T47D (cell line): ENCODE results near the gene HECTD1.
"Not testable (repeated sequence)": the region's sequence is repeated elsewhere in the genome, so short reads cannot be mapped to it uniquely, and the experiment has no call there.

Source experiments
- DNase-seq, 2 experiments: peaks; one replicate each; pipeline versions ENCODE4 v3.0.0 to v3.0.0-alpha.2; 2011 to 2012; ENCODE audit warnings: low read depth in 1 of 2, low spot score in 1 of 2
- JUND ChIP-seq: IDR thresholded peaks from 2 replicates; pipeline ENCODE4 v1.6.1; 2012; ENCODE audit warnings: low read depth
- in situ Hi-C: cut with HindIII; loops from 2 replicates; pipeline ENCODE4 v1.10.0; 2016; ENCODE audit warnings: low sequenced_read_pairs, low pct_unique_long_range_greater_than_20kb

HECTD1 gene

DNA sequence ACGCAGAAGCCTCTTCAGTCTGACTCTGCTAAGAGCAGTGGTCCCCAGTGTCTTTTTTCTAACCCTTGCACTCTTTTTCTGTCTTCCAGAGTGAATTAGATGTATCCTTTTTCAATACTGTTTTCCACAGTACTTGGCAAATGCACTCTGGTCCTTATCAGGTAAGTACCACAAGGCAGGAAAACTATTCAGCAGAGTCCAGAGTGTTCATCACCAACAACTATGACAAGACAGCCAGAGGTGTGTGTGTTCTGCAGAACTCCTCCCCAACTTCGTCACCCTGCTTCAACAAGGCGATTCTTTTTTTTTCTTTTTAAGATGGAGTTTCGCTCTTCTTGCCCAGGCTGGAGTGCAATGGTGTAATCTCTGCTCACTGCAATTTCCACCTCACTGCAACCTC lies 127.1 kb downstream of the HECTD1 start:
- no peak for TF ChIP-seq JUND
- in situ Hi-C loops: no loop called here
- DNase-seq: no peak

DNA sequence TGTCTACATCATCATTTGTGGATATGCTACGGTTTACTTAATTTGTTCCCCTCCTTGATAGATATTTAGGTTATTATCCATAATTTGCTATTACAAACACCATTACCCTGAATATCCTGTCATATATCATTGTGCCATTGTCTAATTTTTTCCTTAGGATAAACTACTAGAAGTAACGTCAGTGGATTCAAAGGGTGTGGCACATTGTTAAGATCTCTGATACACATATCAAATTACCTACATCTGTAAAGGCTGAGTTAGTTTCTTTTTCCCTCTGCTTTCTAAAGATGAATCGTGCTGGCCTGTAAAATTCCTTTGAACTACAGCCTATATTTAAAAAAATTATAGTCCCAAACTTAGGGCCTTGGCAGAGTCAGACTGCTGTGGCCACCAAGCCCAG lies 127.5 kb downstream of the HECTD1 start:
- DNase-seq: no peak
- in situ Hi-C loops: no loop called here
- no peak for TF ChIP-seq JUND

DNA sequence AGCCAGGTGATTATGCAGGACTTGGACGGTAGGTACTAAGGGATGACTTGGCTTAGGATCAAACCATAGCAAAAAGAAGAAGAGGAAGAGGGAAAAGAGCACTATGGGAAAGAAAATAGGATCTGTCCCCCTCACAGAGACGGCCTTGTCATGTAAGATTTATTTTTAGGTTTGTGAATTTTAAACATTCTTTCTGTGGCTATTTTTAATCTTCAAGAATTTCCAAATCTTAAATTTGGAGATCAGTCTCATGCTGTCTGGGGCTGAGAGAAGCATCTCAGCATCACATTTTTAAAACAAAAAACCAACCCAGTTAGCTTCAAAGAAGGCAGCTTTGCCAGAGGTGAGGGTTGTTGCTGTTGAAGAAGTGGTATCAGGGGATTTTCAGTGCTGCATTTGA lies 128.8 kb downstream of the HECTD1 start:
- in situ Hi-C loops: no loop called here
- TF ChIP-seq JUND: no peak
- DNase-seq: no peak

DNA sequence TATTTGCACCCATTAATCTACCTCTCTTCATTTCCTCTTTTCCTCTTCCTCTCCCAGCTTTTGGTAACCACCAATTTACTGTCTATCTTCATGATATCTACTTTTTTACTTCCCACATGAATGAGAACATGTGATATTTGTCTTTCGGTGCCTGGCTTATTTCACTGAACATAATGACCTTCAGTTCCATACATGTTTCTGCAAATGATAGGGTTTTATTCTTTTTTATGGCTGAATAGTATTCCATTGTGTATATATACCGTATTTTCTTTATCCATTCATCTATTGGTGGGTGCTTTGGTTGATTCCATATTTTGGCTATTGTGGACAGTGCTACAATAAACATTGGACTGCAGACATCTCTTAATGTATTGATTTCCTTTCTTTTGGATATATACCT lies 132.4 kb downstream of the HECTD1 start:
- no peak for DNase-seq
- TF ChIP-seq JUND: no peak
- in situ Hi-C loops: no loop called here

DNA sequence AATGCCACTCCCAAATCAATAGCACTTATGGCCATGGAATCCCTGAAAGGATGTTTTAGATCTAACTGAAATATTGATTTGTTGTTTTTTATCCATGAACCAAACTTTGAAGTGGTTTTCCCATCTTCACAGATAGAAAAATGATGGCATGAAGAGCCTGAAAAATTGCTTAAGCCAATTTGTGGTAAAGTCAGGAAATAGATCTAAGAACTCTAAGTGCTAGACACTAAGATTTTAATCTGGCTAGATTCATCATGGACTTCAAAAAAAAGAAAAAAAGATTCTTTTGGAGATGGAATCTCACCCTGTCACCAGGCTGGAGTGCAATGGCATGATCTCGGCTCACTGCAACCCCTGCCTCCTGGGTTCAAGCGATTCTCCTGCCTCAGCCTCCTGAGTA lies 136.4 kb downstream of the HECTD1 start:
- in situ Hi-C loops: no loop called here
- no peak for DNase-seq
- TF ChIP-seq JUND: no peak

DNA sequence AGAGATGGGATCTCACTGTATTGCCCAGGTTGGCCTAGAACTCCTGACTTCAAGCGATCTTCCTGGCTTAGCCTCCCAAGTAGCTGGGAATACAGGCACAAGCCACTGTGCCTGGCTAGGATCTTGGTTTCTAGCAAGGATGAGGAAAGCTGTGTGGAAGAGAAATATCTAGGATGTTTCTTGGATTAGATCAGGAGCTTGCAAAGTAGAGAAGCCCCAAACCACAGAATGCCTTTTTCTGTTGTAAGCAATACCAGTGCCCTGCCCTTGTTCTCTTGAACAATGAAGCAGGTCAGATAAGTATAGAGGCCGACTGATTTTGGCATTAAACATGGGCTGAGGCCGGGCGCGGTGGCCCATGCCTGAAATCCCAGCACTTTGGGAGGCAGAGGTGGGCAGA lies 137.2 kb downstream of the HECTD1 start:
- in situ Hi-C loops: no loop called here

DNA sequence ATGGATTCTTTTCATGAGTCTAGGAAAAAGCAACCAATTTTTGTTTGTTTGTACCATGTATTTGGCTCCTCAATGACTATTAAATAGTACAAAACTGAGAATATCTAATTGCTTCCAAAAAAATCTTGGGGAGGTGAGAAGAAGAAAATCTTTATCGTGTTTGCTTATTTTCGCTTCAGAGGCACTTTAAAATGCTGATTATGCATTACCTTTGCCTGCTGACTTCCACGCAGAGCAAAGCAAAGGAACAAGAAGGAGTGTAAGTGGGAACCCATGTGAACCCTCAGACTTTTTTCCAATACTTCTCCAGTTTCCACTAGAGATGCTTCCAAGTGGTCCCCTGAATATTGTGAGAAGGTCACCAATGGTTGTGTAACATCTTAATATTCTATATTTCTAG lies 138.2 kb downstream of the HECTD1 start:
- DNase-seq: no peak
- in situ Hi-C loops: no loop called here
- no peak for TF ChIP-seq JUND

More for the DNA sequence above, 137.2 kb downstream of the HECTD1 start:
- DNase-seq: no peak
- no peak for TF ChIP-seq JUND

DNA sequence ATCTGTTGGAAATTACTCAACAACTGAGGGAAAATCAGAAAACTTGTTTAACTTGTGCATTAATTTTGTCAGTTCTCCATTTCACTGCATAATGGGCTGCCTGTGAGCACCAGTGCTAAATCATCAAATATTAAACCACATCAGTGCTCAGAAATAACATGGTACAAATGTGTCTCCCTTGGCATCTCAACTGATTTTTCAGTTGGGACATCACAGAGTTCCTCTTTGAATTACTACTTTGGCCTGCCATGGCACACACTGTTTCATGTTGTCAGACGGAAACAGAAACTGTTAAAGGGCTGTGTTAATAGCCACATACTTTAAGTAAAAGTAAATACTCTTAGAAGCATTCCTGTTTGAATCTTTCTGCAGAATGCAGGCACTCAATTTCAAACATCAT lies 139.4 kb downstream of the HECTD1 start:
- in situ Hi-C loops: no loop called here
- TF ChIP-seq JUND: no peak
- DNase-seq: no peak

DNA sequence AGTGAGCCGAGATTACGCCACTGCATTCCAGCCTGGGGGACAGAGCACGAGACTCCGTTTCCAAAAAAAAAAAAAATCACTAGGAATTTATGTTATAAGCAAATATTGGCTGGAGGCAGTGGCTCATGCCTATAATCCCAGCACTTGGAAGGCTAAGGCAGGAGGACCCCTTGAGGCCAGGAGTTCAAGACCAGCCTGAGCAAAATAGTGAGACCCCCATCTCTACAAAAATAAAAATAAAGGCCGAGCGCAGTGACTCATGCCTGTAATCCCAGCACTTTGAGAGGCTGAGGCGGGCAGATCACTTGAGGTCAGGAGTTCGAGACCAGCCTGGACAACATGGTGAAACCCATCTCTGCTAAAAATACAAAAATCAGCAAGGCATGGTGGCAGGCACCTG lies 144.7 kb downstream of the HECTD1 start:
- in situ Hi-C loops, DNase-seq: not testable (repeated sequence)

DNA sequence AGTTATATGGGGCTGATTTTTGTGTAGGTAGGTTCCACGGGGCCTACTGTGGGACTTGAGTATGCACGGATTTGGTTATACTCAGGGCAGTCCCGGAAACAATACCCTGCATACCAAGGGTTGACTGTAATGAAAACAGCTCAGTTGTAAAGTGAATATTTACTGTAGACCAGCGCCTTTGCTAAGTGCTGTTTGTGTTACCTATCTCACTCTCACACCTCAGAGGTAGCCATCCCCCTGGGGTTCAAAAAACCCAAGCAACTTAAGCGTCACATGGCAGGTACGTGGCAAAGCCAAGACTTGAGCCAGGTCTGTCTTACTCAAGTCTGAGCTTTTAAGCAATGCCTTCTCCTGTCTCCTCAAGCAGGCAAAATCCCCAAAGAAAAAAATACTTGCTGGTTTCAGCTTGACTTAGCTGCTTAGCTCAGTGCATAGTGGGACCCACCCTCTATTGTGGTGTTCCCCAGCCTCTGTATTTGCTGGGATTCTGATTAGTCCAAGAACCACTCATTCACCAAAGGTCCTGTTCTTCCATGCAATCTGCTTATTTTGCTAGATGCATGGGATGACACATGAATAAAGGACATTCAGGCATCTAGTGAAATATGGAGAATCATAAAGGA lies 147.2 kb downstream of the HECTD1 start:
- no peak for TF ChIP-seq JUND
- DNase-seq: peak in 1 of 2 experiments; percentile 67
- in situ Hi-C loops: no loop called here

DNA sequence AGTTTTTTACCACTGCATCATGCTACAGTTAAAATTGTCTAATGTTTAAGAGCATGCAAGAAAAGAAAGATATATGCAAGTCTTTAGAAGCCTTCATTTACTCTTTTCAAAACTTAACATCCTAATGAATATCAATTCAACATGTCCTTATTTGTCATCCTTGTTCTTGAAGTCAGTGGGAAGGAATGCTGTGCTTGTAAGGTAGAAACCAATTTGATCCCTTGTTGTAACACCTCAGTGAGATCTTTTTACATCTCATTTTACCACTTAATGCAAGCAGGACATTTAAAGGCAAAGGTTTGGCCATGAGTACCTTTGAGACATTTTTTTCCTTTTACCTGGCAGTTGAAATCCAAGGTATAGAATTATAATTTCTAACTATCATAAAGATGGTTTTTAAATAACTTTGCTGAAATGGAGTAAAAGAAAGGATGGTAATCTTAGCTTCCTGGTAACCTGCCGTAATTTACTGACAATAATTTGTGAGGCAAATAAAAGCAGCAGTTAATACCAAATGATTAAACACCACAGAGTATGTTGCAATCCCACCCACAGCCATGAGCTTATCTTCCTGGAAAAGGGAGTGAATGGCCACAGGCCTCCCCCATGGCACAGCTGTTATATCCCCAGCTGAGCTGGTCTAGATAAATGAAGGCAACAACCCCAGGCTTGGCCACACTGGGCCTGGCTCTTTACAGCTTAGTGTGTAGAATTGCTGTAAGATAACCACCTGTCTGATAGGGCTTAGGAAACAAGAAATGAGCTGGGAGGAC lies 148.3 kb downstream of the HECTD1 start:
- no peak for DNase-seq
- no peak for TF ChIP-seq JUND
- in situ Hi-C loops: no loop called here

DNA sequence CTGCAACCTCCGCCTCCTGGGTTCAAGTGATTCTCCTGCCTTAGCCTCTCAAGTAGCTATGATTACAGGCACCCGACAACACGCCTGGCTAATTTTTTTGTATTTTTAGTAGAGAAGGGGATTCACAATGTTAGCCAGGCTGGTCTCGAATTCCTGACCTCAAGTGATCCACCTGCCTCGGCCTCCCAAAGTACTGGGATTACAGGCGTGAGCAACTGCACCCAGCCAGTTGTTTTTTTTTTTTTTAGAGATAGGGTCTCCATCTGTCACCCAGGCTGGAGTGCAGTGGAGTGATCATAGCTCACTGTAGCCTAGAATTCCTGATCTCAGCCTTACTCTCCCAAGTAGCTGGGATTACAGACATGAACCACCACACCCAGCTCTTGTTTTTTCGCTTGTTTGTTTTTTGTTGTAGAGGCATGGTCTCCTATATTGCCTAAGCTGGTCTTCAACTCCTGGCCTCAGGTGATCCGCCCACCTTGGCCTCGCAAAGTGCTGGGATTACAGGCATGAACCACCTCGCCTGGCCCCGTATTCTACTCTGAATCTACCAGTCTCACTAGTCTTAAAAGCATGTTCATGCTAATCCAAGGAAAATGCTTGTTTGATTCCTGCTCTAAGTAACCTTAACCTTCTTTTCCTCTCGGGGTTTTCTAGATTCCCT lies 149.8 kb downstream of the HECTD1 start:
- DNase-seq: no peak
- no peak for TF ChIP-seq JUND
- in situ Hi-C loops: no loop called here

DNA sequence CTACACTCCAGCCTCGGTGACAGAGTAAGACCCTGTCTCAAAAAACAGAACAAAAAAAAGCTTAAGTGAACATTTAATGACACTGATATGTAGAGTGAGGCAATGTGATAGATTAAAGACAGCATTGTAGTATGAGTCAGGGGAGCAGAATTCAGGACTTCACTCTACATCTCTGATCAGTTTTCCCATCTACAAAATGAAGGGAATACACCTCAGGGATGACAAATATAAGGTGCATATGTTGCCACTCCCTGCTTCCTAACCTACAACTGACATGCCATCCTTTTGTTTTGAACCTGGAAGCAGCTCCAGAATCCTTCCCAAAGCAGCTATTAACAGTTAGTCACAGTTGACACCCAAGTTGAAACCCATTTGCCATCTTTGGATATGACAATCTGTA lies 150.6 kb downstream of the HECTD1 start:
- TF ChIP-seq JUND: no peak
- DNase-seq: no peak
- in situ Hi-C loops: no loop called here

DNA sequence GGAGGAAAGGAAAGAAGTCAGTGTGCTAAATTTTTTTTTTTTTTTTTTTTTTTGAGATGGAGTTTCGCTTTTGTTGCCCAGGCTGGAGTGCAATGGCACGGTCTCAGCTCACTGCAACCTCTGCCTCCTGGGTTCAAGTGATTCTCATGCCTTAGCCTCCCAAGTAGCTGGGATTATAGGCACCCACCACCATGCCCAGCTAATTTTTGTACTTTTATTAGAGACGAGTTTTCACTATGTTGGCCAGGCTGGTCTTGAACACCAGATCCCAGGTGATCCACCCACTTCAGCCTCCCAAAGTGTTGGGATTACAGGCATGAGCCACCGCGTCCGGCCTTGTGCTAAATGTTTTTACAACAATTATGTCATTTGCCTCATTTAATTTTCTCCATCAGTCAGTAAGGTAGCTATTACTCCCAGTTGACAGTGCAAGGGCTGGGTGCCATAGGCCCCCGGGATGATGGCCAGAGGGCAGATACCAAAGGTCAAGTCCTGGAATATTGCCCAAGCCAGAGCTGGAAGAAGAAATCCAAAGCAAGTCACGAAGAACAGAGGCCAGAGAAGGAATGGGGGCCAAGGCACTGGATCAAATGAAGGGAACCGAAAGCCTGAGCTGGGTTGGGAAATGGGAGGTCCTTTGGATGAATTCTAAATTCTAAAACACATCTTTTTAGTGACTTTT lies 154.5 kb downstream of the HECTD1 start:
- DNase-seq, in situ Hi-C loops: not testable (repeated sequence)
